Measurements from ENCODE around the gene CACNA1G. TPM values are rescaled to one million over a fixed set of nuclear protein-coding genes. Genes with fewer than 3 reads are reported as not detected.

Gene CACNA1G
- total RNA-seq, 2 experiments from 2014 or later: 0.05 TPM; not detected in 1

DNA sequence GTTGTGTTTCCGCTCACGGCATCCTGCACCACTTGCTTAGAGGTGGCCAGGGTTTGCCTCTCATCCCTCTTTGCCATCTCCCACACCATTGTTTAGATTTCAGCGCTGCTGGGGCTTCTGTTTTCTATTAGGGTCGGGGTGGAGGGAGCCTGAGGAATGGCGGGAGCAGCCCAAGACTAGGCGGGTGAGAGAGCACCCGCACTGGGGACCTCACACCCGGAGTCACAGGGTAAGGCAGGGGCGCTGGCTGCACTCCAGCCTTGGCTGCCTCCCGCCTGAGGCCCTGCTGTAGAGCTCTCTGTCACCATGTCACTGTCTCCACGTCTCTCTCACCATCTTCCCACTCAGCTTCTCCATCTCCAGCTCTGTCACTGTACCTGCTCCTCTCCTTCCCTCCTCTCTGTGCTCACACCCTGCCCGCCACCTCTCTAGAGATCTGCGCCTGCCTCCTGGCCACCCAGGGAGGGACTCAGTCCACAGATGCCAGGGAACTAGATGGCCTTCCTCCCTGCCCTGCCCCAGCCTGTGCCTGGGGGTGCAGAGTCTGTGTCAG, 41.4 kb downstream of the CACNA1G start:
- H3K4me1 Mint-ChIP-seq (ENCODE audit: low read depth): no peaks in the 10 kb centered on the region
- H3K27ac Mint-ChIP-seq: no peak overlapping the region
- no peak overlapping the region for H3K4me3 Mint-ChIP-seq
- no peak for DNase-seq
- ChIA-PET CTCF (no interaction called here), POLR2A (no interaction called here)
- no peaks in the 10 kb centered on the region for H3K36me3 Mint-ChIP-seq
- peaks cover 18% of the 10 kb centered on the region for H3K27me3 Mint-ChIP-seq
- H3K9me3 Mint-ChIP-seq: no peaks in the 10 kb centered on the region
- intact Hi-C loops (cut with micrococcal nuclease): no loop called here

DNA sequence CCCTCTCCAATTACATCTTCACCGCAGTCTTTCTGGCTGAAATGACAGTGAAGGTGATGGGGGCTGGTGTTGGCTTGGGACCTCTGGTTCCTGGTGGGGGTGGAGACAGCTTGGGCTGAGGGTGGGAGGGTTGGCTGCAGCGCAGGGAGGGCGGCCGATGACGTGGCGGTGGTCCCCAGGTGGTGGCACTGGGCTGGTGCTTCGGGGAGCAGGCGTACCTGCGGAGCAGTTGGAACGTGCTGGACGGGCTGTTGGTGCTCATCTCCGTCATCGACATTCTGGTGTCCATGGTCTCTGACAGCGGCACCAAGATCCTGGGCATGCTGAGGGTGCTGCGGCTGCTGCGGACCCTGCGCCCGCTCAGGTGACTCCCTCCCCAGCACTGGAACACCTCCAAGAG, 42.3 kb downstream of the CACNA1G start:
- ChIA-PET CTCF (no interaction called here), POLR2A (no interaction called here)
- Mint-ChIP-seq H3K4me1 (ENCODE audit: low read depth) (no peaks in the 10 kb centered on the region), H3K36me3 (no peaks in the 10 kb centered on the region), H3K27me3 (peaks cover 18% of the 10 kb centered on the region), H3K27ac (no peak overlapping the region), H3K9me3 (no peaks in the 10 kb centered on the region), H3K4me3 (no peak overlapping the region)
- intact Hi-C loops (cut with micrococcal nuclease): no loop called here
- DNase-seq: no peak

DNA sequence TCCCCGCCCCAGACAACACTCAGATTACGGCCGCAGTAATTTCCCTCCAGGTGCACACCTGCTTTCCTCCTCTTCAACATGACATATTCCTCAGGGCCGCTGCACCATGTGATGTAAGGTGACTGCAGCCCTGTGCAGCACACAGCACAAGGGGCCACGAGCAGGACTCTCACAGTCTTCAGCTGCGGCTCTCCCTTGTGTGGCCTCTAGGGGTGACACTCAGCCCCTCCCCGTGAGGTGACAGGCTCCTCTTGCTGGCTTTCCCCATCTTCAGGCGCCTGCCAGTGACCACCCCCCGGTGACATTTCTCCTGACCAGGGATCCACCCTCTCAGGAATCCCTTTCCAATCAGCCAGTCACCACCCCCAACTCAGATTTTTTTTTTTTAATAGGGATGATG, 42.8 kb downstream of the CACNA1G start:
- H3K9me3 Mint-ChIP-seq: no peaks in the 10 kb centered on the region
- intact Hi-C loops (cut with micrococcal nuclease): no loop called here

DNA sequence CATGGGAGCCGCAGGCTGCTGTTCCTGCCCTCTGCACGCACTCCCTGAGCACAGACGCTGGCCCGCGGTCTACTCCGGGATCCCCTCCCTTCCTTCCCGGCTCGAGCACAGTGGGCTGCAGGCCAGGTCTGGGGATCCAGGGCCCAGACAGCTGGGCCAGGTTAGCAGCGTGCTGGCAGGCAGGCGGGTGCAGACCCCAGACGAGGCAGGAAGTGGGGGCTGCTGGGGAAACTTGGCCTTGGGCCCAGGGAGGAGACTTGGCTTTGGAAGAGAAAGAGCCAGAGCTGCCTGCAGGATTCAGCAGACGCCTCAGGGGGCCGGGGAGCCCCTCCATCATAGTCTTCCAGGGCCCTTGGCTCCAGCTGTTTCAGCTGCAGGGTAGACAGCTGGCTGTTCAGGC, 44.0 kb downstream of the CACNA1G start:
- peaks cover 18% of the 10 kb centered on the region for H3K27me3 Mint-ChIP-seq
- ChIA-PET CTCF (interaction anchor here (1.5 kb wide), 1 partner anchor 12 kb away, joined by 5 read pairs; no protein-coding TSS in a partner anchor), POLR2A (no interaction called here)
- H3K36me3 Mint-ChIP-seq: no peaks in the 10 kb centered on the region
- no peaks in the 10 kb centered on the region for H3K9me3 Mint-ChIP-seq
- no peaks in the 10 kb centered on the region for H3K4me1 Mint-ChIP-seq (ENCODE audit: low read depth)
- H3K27ac Mint-ChIP-seq: no peak overlapping the region
- no peak overlapping the region for H3K4me3 Mint-ChIP-seq
- intact Hi-C loops (cut with micrococcal nuclease): no loop called here
- no peak for DNase-seq

More for the DNA sequence above, 42.8 kb downstream of the CACNA1G start:
- ChIA-PET POLR2A (no interaction called here), CTCF (no interaction called here)
- Mint-ChIP-seq H3K4me1 (ENCODE audit: low read depth) (no peaks in the 10 kb centered on the region), H3K36me3 (no peaks in the 10 kb centered on the region), H3K4me3 (no peak overlapping the region), H3K27ac (no peak overlapping the region), H3K27me3 (peaks cover 18% of the 10 kb centered on the region)
- DNase-seq: no peak

DNA sequence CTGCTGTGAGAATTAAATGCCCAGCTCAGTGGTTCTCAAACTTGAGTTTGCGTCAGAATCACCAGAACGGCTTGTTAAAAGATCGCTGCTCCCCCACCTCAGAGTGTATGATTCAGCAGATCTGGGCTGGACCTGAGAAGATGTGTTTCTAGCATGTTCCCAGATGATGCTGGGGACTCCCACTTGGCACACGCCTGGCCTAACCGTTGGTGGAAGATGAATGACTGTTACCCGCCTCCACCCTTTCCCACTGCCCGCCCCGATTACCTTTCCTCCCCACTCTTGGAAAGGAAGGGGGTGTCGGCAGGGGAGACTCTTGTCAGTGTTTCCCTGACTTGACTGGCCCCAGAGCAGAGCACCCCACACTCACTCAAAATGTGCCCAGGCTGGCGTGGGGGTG, 44.9 kb downstream of the CACNA1G start:
- intact Hi-C loops (cut with micrococcal nuclease): no loop called here
- no peaks in the 10 kb centered on the region for H3K36me3 Mint-ChIP-seq
- ChIA-PET CTCF (interaction anchor here (1.5 kb wide), 1 partner anchor 11 kb away, joined by 5 read pairs; no protein-coding TSS in a partner anchor), POLR2A (no interaction called here)
- H3K4me1 Mint-ChIP-seq (ENCODE audit: low read depth): no peaks in the 10 kb centered on the region
- H3K9me3 Mint-ChIP-seq: no peaks in the 10 kb centered on the region
- DNase-seq: no peak
- H3K27me3 Mint-ChIP-seq: peaks cover 18% of the 10 kb centered on the region
- H3K4me3 Mint-ChIP-seq: no peak overlapping the region
- H3K27ac Mint-ChIP-seq: no peak overlapping the region

DNA sequence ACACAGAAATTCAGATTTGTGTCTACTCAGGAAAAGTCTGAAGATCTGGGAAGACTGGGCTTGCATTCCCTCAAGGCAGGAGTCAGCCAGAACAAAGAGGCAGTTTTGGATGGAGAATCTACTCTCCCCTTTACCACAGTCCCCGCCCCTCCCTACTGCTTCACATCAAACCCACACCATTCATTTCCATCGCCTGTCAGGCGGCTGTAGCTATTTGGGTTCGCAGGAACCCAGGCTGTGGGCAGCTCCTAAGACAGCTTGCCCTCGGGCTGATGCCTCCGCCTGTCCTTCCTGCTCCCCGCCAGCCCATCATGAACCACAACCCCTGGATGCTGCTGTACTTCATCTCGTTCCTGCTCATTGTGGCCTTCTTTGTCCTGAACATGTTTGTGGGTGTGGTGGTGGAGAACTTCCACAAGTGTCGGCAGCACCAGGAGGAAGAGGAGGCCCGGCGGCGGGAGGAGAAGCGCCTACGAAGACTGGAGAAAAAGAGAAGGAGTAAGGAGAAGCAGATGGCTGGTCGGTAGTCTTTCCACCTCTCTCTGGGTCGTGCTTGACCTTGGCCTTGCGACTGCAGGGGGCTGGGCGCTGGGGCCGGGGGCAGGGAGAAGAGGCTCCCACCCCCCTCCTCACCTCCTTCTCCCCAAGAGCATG, 47.1 kb downstream of the CACNA1G start:
- Mint-ChIP-seq H3K27me3 (peaks cover 18% of the 10 kb centered on the region), H3K4me3 (no peak overlapping the region), H3K36me3 (no peaks in the 10 kb centered on the region), H3K9me3 (no peaks in the 10 kb centered on the region), H3K27ac (no peak overlapping the region), H3K4me1 (ENCODE audit: low read depth) (no peaks in the 10 kb centered on the region)
- POLR2A ChIA-PET: no interaction called here
- CTCF ChIA-PET: no interaction called here
- intact Hi-C loops (cut with micrococcal nuclease): no loop called here
- DNase-seq: no peak

DNA sequence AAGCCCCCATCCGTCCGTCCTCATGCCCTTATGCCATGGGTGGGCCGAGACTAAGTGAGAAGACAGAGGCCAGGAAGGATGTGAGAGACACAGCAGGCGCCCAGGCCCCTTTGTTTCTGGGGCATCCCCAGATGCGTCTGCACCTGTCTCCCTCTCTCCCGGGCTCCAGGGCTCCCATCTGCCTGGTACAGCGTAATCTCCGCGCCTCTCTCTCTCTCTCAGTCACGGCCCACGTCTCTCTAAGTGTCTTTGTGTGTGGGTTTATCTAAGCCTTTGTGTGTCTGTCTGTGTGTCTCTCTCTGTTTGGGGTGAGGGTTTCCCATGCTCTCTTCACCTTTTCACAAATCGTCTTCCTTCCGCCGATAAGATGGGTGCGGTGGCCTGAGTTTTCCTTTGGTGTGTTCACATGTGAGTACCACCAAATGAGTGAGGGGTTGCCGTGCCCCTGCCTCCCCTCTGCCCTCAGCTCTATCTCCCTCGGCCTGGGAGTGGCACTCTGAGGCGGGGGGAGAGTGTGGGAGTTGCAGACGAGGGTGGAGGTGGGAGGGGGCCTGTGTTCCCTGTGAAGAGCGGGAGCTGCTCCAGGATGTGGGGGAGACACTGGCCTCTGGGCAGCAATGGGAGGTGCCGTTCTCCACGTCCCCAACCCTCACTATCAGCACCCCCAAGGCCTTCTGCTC, 48.3 kb downstream of the CACNA1G start:
- Mint-ChIP-seq H3K27me3 (peaks cover 13% of the 10 kb centered on the region), H3K36me3 (no peaks in the 10 kb centered on the region), H3K27ac (no peak overlapping the region), H3K9me3 (no peaks in the 10 kb centered on the region), H3K4me1 (ENCODE audit: low read depth) (no peaks in the 10 kb centered on the region), H3K4me3 (no peak overlapping the region)
- ChIA-PET CTCF (no interaction called here), POLR2A (no interaction called here)
- no peak for DNase-seq
- intact Hi-C loops (cut with micrococcal nuclease): no loop called here

DNA sequence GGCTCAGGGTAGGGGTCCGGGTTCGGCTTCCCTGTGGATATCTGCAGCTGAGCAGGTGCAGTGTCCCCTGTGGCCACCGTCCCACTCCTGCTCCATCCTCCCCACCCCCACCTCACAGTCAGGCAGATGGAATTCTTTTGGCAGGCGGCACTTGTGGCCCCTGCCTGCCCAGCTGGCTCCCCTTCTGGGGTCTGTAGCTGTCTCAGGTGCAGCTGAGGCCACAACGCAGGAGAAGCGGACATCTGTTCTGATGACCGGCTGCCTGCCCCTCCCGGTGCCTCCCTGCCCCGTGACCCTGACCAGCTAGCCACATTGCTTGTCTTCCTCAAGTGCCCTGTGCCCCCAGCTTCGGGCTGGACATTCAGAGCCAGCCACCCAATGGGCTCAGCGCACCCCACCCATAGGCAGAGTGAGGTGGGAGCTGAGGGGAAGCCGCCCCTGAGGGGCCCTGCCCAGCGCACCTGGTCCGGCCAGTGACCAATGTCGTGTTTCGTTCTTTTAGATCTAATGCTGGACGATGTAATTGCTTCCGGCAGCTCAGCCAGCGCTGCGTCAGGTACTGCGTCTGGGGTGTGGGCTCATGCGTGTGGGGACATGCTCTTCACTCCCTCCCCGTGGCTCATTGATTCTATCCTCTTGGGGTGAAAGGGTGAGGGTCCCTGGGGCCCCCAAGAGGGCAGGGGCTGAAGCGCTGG, 49.0 kb downstream of the CACNA1G start:
- DNase-seq: no peak
- H3K4me1 Mint-ChIP-seq (ENCODE audit: low read depth): peaks cover 4% of the 10 kb centered on the region
- POLR2A ChIA-PET: no interaction called here

DNA sequence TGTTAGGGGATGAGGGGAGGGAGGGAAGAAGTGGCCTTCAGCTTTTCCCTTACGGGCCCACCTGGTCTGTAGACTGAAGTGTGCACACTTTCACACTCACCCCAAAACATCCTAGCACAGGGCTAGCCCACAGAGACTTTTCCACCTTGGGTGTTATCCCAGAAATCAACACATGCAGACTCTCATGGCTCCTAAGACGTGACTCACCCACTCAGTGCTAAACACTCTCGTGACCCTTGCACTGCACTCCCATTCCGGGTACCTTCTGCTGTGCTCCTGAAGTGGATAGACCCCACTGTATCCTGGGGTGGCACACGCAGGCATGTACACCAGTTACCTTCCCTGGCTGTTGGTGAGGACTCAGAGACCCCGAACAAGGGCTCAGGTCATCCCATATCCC, 51.1 kb downstream of the CACNA1G start:
- intact Hi-C loops (cut with micrococcal nuclease): loop anchor here (5.0 kb wide), 1 partner anchor 64 kb away; the partner anchor contains the start of gene SPATA20
- CTCF ChIA-PET: no interaction called here
- no peak overlapping the region for H3K4me3 Mint-ChIP-seq

More for the DNA sequence above, 49.0 kb downstream of the CACNA1G start:
- CTCF ChIA-PET: interaction anchor here (1.1 to 1.4 kb wide), 2 partner anchors 14 to 17 kb away, joined by 3 to 10 read pairs; no protein-coding TSS in a partner anchor
- Mint-ChIP-seq H3K27ac (no peak overlapping the region), H3K4me3 (no peak overlapping the region), H3K27me3 (peaks cover 10% of the 10 kb centered on the region), H3K9me3 (no peaks in the 10 kb centered on the region), H3K36me3 (no peaks in the 10 kb centered on the region)
- intact Hi-C loops (cut with micrococcal nuclease): loop anchor here (5.0 kb wide), 1 partner anchor 62 kb away; the partner anchor contains the start of gene SPATA20

DNA sequence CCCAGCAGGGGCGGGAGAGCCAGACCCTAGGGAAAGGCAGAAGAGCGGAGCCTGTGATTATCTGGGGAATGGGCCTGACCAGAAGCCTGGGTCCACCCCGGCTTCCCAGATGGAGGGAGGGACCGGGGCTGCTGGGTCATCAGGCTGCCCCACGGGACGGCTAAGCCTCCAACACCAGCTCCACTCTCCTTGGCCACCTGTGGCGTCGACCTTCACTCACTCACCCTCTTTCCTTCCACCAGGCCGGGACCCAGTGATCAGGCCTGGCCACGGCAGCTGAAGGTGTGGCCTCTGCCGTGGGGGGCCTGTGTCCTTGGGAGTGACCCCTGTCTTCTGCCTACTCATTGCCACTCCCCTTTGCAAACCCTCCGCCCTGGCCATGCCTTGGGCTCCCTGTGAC, 51.8 kb downstream of the CACNA1G start:
- no peaks in the 10 kb centered on the region for H3K36me3 Mint-ChIP-seq
- intact Hi-C loops (cut with micrococcal nuclease): loop anchor here (5.0 kb wide), 1 partner anchor 65 kb away; the partner anchor contains the start of gene SPATA20
- ChIA-PET POLR2A (no interaction called here), CTCF (no interaction called here)
- peaks cover 4% of the 10 kb centered on the region for H3K4me1 Mint-ChIP-seq (ENCODE audit: low read depth)
- H3K4me3 Mint-ChIP-seq: no peak overlapping the region
- DNase-seq: no peak
- H3K27ac Mint-ChIP-seq: no peak overlapping the region
- no peaks in the 10 kb centered on the region for H3K9me3 Mint-ChIP-seq
- H3K27me3 Mint-ChIP-seq: no peaks in the 10 kb centered on the region

More for the DNA sequence above, 51.1 kb downstream of the CACNA1G start:
- no peak for DNase-seq
- Mint-ChIP-seq H3K36me3 (no peaks in the 10 kb centered on the region), H3K9me3 (no peaks in the 10 kb centered on the region), H3K27ac (no peak overlapping the region), H3K4me1 (ENCODE audit: low read depth) (peaks cover 4% of the 10 kb centered on the region), H3K27me3 (no peaks in the 10 kb centered on the region)
- POLR2A ChIA-PET: no interaction called here

DNA sequence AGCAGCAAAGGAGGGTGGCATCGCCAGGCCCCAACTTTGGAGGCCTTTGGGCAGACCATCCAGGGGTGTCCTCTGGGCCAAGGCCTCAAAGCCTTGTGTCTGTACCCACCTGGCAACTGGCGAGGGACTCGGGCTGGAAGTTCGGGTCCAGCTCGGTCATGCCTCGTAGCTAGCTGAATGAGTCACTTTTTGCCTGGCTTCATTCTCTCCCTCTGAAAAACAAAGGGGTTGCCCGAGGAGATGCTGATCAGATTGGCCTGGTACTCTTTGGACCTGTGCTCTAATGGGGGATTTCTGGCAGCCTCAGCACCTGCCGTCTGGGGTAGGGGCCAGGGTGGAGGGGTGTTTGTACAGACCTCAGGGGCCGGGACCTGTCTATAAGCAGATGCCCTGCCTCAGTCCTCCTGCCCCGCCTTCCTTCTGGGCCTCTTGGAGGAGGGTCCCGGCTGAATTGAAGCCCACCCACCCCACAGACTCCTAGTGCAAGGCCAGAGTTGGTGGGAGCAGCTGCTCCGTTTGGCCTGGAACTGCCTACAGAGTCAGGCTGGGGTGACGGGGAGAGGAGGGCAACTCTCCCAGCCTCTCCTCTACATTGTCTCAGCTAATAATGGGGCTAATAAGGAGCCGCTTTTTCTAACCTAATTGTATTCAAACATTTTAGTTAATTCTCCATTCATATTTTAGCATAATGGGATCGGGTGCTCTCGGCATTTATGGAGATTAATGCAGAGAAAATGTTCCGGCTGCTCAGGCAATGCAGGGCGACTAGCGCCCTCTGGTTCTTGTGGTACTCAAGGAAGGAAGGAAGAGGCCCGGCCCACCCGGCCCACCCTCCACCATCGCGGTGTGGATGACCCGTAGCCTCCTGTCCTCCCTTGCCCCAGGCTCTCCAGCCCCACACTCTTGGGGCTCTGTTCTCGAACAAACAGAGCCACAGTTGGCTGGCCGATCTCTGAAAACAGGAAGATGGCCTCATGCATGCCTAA, 52.8 kb downstream of the CACNA1G start:
- no peaks in the 10 kb centered on the region for H3K9me3 Mint-ChIP-seq
- H3K4me1 Mint-ChIP-seq (ENCODE audit: low read depth): peaks cover 4% of the 10 kb centered on the region
- H3K4me3 Mint-ChIP-seq: no peak overlapping the region
- H3K27me3 Mint-ChIP-seq: no peaks in the 10 kb centered on the region
- H3K36me3 Mint-ChIP-seq: no peaks in the 10 kb centered on the region
- CTCF ChIA-PET: no interaction called here
- DNase-seq: no peak
- intact Hi-C loops (cut with micrococcal nuclease): loop anchor here (5.0 kb wide), 1 partner anchor 66 kb away; the partner anchor contains the start of gene SPATA20
- no peak overlapping the region for H3K27ac Mint-ChIP-seq
- POLR2A ChIA-PET: no interaction called here

Measured in activated CD4-positive, alpha-beta memory T cell treated with anti-CD3 and anti-CD28 coated beads for 36 hours (primary cell).